GM12801 (cell line): ENCODE data around the gene MRPL51.

ENCODE experiments used
- CTCF ChIP-seq: IDR thresholded peaks from one replicate; pipeline ENCODE4 v1.5.1; 2011; ENCODE audit warnings: control low read depth; ENCODE audit not compliant: insufficient read length; ENCODE audit errors: extremely low read depth

MRPL51 gene

GRCh38 chr12:6444704-6445688 lies 48.1 kb downstream of the MRPL51 start, which contains the start of gene CD27:
Gene CD27, plus strand, starts transcription at chr12:6444955. Its CDS starts 141 bp downstream, at chr12:6445096.
- no peak for TF ChIP-seq CTCF

GRCh38 chr12:6444031-6444430 lies 49.0 kb downstream of the MRPL51 start:
- TF ChIP-seq CTCF = no peak

DNA sequence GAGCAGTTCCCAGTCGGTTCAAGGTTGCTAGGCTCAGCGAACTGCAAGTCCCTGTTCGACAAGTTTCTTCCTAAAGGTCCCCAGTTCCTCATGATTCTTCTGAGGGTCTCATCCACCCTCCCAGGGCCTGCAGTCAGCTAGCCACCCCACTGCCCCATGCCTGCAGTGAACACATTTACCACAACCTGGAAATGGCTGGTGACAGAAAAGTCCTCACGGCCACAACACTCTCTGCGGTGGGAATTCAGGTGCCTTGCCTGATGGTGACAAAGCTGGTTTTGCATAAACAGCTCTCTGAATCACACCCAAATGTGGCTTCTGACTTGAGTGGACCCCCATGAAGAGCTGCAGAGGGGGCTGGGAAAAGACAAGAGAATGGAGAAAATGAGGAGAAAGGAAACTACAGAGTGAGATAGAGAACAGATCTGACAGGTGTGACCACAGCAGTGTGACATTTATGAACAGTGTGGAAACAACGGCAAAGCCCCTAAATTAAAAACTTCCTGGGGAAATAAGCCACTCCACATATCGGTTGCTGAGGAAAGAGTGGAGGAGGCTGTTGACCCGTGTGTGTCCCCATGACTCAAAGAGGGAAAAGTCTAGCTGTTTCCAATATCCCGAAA lies 49.6 kb downstream of the MRPL51 start:
- no peak for TF ChIP-seq CTCF

- TF ChIP-seq CTCF = no peak
Measured at GRCh38 chr12:6442836-6443235, 50.2 kb downstream of the MRPL51 start.
